GM06990 (cell line): ENCODE data around the gene ADGRD1.

Experiments
- DNase-seq: peaks from one replicate; pipeline ENCODE4 v3.0.0-alpha.2; 2011; ENCODE audit not compliant: insufficient read length; ENCODE audit errors: extremely low read depth
- H3K27me3 ChIP-seq: replicated peaks from 2 replicates; pipeline ENCODE4 v1.6.0; 2011; ENCODE audit warnings: low read length; ENCODE audit not compliant: control insufficient read depth, insufficient read depth
- H3K36me3 ChIP-seq: 2 replicates; pipeline ENCODE4 v1.5.1; 2011; ENCODE audit warnings: low read length; ENCODE audit not compliant: control insufficient read depth, insufficient read depth
- H3K4me3 ChIP-seq: replicated peaks from 2 replicates; pipeline ENCODE4 v1.5.1; 2011; ENCODE audit warnings: low read depth, mild to moderate bottlenecking, control low read depth, low read length
- CTCF ChIP-seq: IDR thresholded peaks from 2 replicates; pipeline ENCODE4 v1.5.1; 2011; ENCODE audit warnings: low read length, control low read depth, mild to moderate bottlenecking, inconsistent platforms; ENCODE audit not compliant: insufficient read depth, poor library complexity, severe bottlenecking

Gene ADGRD1

GRCh38 chr12:131041968-131042833 is 88.5 kb downstream of the ADGRD1 start:
- no peak for TF ChIP-seq CTCF
- Histone ChIP-seq H3K27me3 (no peaks in the 10 kb centered on the region), H3K4me3 (no peak overlapping the region), H3K36me3 (no peaks in the 10 kb centered on the region)
- DNase-seq, result no peak

GRCh38 chr12:131042834-131043245 is 89.1 kb downstream of the ADGRD1 start:
- Histone ChIP-seq H3K36me3 (no peaks in the 10 kb centered on the region), H3K27me3 (no peaks in the 10 kb centered on the region), H3K4me3 (no peak overlapping the region)
- no peak for DNase-seq
- no peak for TF ChIP-seq CTCF

GRCh38 chr12:131043401-131043871 is 89.7 kb downstream of the ADGRD1 start:
- Histone ChIP-seq H3K36me3 (no peaks in the 10 kb centered on the region), H3K4me3 (no peak overlapping the region), H3K27me3 (no peaks in the 10 kb centered on the region)
- TF ChIP-seq CTCF, result no peak
- no peak for DNase-seq

GRCh38 chr12:131044136-131044535 is 90.4 kb downstream of the ADGRD1 start:
- no peak for TF ChIP-seq CTCF
- no peaks in the 10 kb centered on the region for H3K36me3 ChIP-seq
- DNase-seq, result no peak
- no peak overlapping the region for H3K4me3 ChIP-seq
- no peaks in the 10 kb centered on the region for H3K27me3 ChIP-seq

- no peaks in the 10 kb centered on the region for H3K36me3 ChIP-seq
- TF ChIP-seq CTCF, result no peak
- H3K4me3 ChIP-seq, result no peak overlapping the region
- no peak for DNase-seq
- H3K27me3 ChIP-seq, result no peaks in the 10 kb centered on the region
Measured at GRCh38 chr12:131044760-131045381, 91.2 kb downstream of the ADGRD1 start.
